Measurements from ENCODE around the gene TARDBP.
"Not testable (repeated sequence)": the region's sequence is repeated elsewhere in the genome, so short reads cannot be mapped to it uniquely, and the experiment has no call there.

Gene TARDBP

GRCh38 chr1:11042065-11042464 is 29.6 kb downstream of the TARDBP start:
- ATAC-seq (ENCODE audit: low read depth) (no peak), DNase-seq (ENCODE audit: low spot score in 2 of 2) (no peak)
- H3K36me3 Mint-ChIP-seq, result no peaks in the 10 kb centered on the region
- H3K4me1 Mint-ChIP-seq, result no peaks in the 10 kb centered on the region
- H3K9me3 Mint-ChIP-seq, result no peaks in the 10 kb centered on the region
- no peak overlapping the region for H3K27ac Mint-ChIP-seq
- no peaks in the 10 kb centered on the region for H3K27me3 Mint-ChIP-seq
- no peak overlapping the region for H3K4me3 Mint-ChIP-seq

- Mint-ChIP-seq H3K4me3 (no peak overlapping the region), H3K27ac (no peak overlapping the region), H3K9me3 (no peaks in the 10 kb centered on the region), H3K27me3 (no peaks in the 10 kb centered on the region), H3K36me3 (no peaks in the 10 kb centered on the region), H3K4me1 (no peaks in the 10 kb centered on the region)
- DNase-seq (ENCODE audit: low spot score in 2 of 2), result no peak
- no peak for ATAC-seq (ENCODE audit: low read depth)
Measured at GRCh38 chr1:11042995-11043874, 30.8 kb downstream of the TARDBP start.

GRCh38 chr1:11044086-11044848 is 31.8 kb downstream of the TARDBP start:
- DNase-seq (ENCODE audit: low spot score in 2 of 2) (no peak), ATAC-seq (ENCODE audit: low read depth) (no peak)
- Mint-ChIP-seq H3K27me3 (no peaks in the 10 kb centered on the region), H3K27ac (no peak overlapping the region), H3K36me3 (no peaks in the 10 kb centered on the region), H3K9me3 (no peaks in the 10 kb centered on the region), H3K4me3 (no peak overlapping the region), H3K4me1 (no peaks in the 10 kb centered on the region)

GRCh38 chr1:11044849-11045427 is 32.5 kb downstream of the TARDBP start:
- no peaks in the 10 kb centered on the region for H3K9me3 Mint-ChIP-seq
- DNase-seq (ENCODE audit: low spot score in 2 of 2) (no peak), ATAC-seq (ENCODE audit: low read depth) (no peak)
- no peaks in the 10 kb centered on the region for H3K36me3 Mint-ChIP-seq
- H3K4me1 Mint-ChIP-seq, result no peaks in the 10 kb centered on the region
- no peak overlapping the region for H3K4me3 Mint-ChIP-seq
- H3K27me3 Mint-ChIP-seq, result no peaks in the 10 kb centered on the region
- no peak overlapping the region for H3K27ac Mint-ChIP-seq

- H3K27ac Mint-ChIP-seq, result no peak overlapping the region
- H3K9me3 Mint-ChIP-seq, result no peaks in the 10 kb centered on the region
- no peaks in the 10 kb centered on the region for H3K36me3 Mint-ChIP-seq
- H3K27me3 Mint-ChIP-seq, result no peaks in the 10 kb centered on the region
- no peaks in the 10 kb centered on the region for H3K4me1 Mint-ChIP-seq
- DNase-seq (ENCODE audit: low spot score in 2 of 2), result no peak
- H3K4me3 Mint-ChIP-seq, result no peak overlapping the region
- no peak for ATAC-seq (ENCODE audit: low read depth)
Measured at GRCh38 chr1:11045428-11046269, 33.2 kb downstream of the TARDBP start.

- DNase-seq (ENCODE audit: low spot score in 2 of 2), result no peak
- Mint-ChIP-seq H3K9me3 (no peaks in the 10 kb centered on the region), H3K27ac (no peak overlapping the region), H3K4me1 (no peaks in the 10 kb centered on the region), H3K27me3 (no peaks in the 10 kb centered on the region), H3K36me3 (no peaks in the 10 kb centered on the region), H3K4me3 (no peak overlapping the region)
- ATAC-seq (ENCODE audit: low read depth), result no peak
Measured at GRCh38 chr1:11046270-11046566, 33.8 kb downstream of the TARDBP start.

GRCh38 chr1:11046625-11047365 is 34.3 kb downstream of the TARDBP start, which contains the start of gene MASP2:
Gene MASP2, minus strand, starts transcription at chr1:11047239. Its CDS starts 32 bp downstream, at chr1:11047207.
- H3K27ac Mint-ChIP-seq, result no peak within 1 kb of the TSS
- H3K4me3 Mint-ChIP-seq, result no peak within 1 kb of the TSS
- no peaks in the 10 kb centered on the region for H3K27me3 Mint-ChIP-seq
- DNase-seq (ENCODE audit: low spot score in 2 of 2) (no peak), ATAC-seq (ENCODE audit: low read depth) (no peak)
- H3K36me3 Mint-ChIP-seq, result no peaks in the 10 kb centered on the region
- peaks cover 1% of the 10 kb centered on the region for H3K4me1 Mint-ChIP-seq
- H3K9me3 Mint-ChIP-seq, result no peaks in the 10 kb centered on the region

GRCh38 chr1:11051121-11051520 is 38.7 kb downstream of the TARDBP start:
- not testable (repeated sequence) for H3K36me3 Mint-ChIP-seq; H3K27ac Mint-ChIP-seq; H3K4me3 Mint-ChIP-seq; ATAC-seq (ENCODE audit: low read depth); DNase-seq (ENCODE audit: low spot score in 2 of 2); H3K27me3 Mint-ChIP-seq; H3K9me3 Mint-ChIP-seq
- peaks cover 11% of the 10 kb centered on the region for H3K4me1 Mint-ChIP-seq

- Mint-ChIP-seq H3K4me1 (peaks cover 11% of the 10 kb centered on the region), H3K4me3 (peak overlapping the region; percentile 22), H3K27ac (peak overlapping the region; percentile 51), H3K27me3 (no peaks in the 10 kb centered on the region), H3K36me3 (peaks cover 2% of the 10 kb centered on the region), H3K9me3 (no peaks in the 10 kb centered on the region)
- DNase-seq (ENCODE audit: low spot score in 2 of 2) (no peak), ATAC-seq (ENCODE audit: low read depth) (peak; percentile 59)
Measured at GRCh38 chr1:11051781-11052511, 39.5 kb downstream of the TARDBP start.

- H3K4me1 Mint-ChIP-seq, result peaks cover 11% of the 10 kb centered on the region
- H3K4me3 Mint-ChIP-seq, result no peak overlapping the region
- no peak for DNase-seq (ENCODE audit: low spot score in 2 of 2)
- no peaks in the 10 kb centered on the region for H3K27me3 Mint-ChIP-seq
- no peak overlapping the region for H3K27ac Mint-ChIP-seq
- no peaks in the 10 kb centered on the region for H3K9me3 Mint-ChIP-seq
- peak; percentile 41 for ATAC-seq (ENCODE audit: low read depth)
- peaks cover 5% of the 10 kb centered on the region for H3K36me3 Mint-ChIP-seq
Measured at GRCh38 chr1:11052839-11053757, 40.6 kb downstream of the TARDBP start.

- Mint-ChIP-seq H3K36me3 (peaks cover 5% of the 10 kb centered on the region), H3K27me3 (no peaks in the 10 kb centered on the region), H3K9me3 (no peaks in the 10 kb centered on the region), H3K4me1 (peaks cover 12% of the 10 kb centered on the region), H3K27ac (no peak overlapping the region), H3K4me3 (no peak overlapping the region)
- ATAC-seq (ENCODE audit: low read depth) (no peak), DNase-seq (ENCODE audit: low spot score in 2 of 2) (no peak)
Measured at GRCh38 chr1:11053758-11054137, 41.3 kb downstream of the TARDBP start.

- DNase-seq (ENCODE audit: low spot score in 2 of 2) (no peak), ATAC-seq (ENCODE audit: low read depth) (no peak)
- Mint-ChIP-seq H3K9me3 (no peaks in the 10 kb centered on the region), H3K27ac (no peak overlapping the region), H3K36me3 (peaks cover 5% of the 10 kb centered on the region), H3K4me1 (peaks cover 17% of the 10 kb centered on the region), H3K4me3 (no peak overlapping the region), H3K27me3 (no peaks in the 10 kb centered on the region)
Measured at GRCh38 chr1:11054181-11054580, 41.7 kb downstream of the TARDBP start.
